HepG2 (cell line): ENCODE data around the gene JTB. TPM values are rescaled to one million over a fixed set of nuclear protein-coding genes. Genes with fewer than 3 reads are reported as not detected.
A peak's percentile ranks its signal among the peaks of the same experiment; 100 is the strongest.

Experiments
- ATAC-seq: fragments of 200-7000 bp; cut with Tn5 transposase; 3 replicates; pipeline ENCODE4 v1.9.1; 2020; ENCODE audit warnings: mild to moderate bottlenecking, moderate library complexity
- BruUV-seq: library from RNA; stranded (reverse); fragments of 400-500 nt; replicated peaks from 2 replicates; lab custom pipeline; 2021; lab: Mats Ljungman, UMichigan
- CTCF ChIA-PET: fragments of 300-600 bp; formaldehyde crosslinking; extraction: SDS; loops from one replicate; lab custom pipeline; 2021; ENCODE audit warnings: low total read pairs, inconsistent platforms, low intra/inter-chr PET ratio; lab: Yijun Ruan, JAX
- POLR2A ChIA-PET: fragments of 350-600 bp; sonication (Branson Sonifier 250); formaldehyde crosslinking; loops from one replicate; lab custom pipeline; 2020; ENCODE audit warnings: antibody characterized with exemption, inconsistent platforms; lab: Yijun Ruan, JAX
- DNase-seq: peaks from one replicate; pipeline ENCODE4 v3.0.0-alpha.2; 2015; ENCODE audit warnings: low spot score
- FAIRE-seq: peaks from 3 replicates; lab custom pipeline; 2011; peaks lifted over from hg19 to GRCh38; lab: Jason Lieb, UNC
- H2AFZ ChIP-seq: one replicate; pipeline ENCODE4 v1.6.1; 2011; ENCODE audit warnings: low read length, inconsistent platforms
- H3K27ac ChIP-seq: fragments of 300-600 bp; 3 replicates; pipeline ENCODE4 v1.8.0; 2011; ENCODE audit warnings: mixed run types, mild to moderate bottlenecking, mixed read lengths, low read length, inconsistent platforms; ENCODE audit not compliant: insufficient read depth; ENCODE audit errors: extremely low read length
- H3K27me3 ChIP-seq, 2 experiments: fragments of 200-600 bp in 1 of 2; 2 replicates in 1 of 2; 3 replicates in 1 of 2; pipeline versions ENCODE4 v1.6.0 to v1.8.0; 2011; ENCODE audit warnings: low read length in 2 of 2, mild to moderate bottlenecking in 2 of 2, moderate library complexity in 2 of 2, inconsistent platforms in 1 of 2; ENCODE audit not compliant: insufficient read depth in 2 of 2, control insufficient read depth in 1 of 2
- H3K36me3 ChIP-seq, 2 experiments: fragments of 200-600 bp in 1 of 2; replicated peaks in 1 of 2; 2 replicates in 1 of 2; 3 replicates in 1 of 2; pipeline versions ENCODE4 v1.5.1 to v1.8.0; 2011; ENCODE audit warnings: low read length in 2 of 2, inconsistent platforms in 1 of 2; ENCODE audit not compliant: insufficient read depth in 2 of 2, control insufficient read depth in 1 of 2
- H3K4me1 ChIP-seq: 2 replicates; pipeline ENCODE4 v1.5.1; 2012; ENCODE audit warnings: low read length, inconsistent platforms; ENCODE audit not compliant: insufficient read depth
- H3K4me2 ChIP-seq: 2 replicates; pipeline ENCODE4 v1.6.0; 2011; ENCODE audit warnings: low read depth, low read length, inconsistent platforms
- H3K4me3 ChIP-seq, 3 experiments: fragments of 200-600 bp in 1 of 3; sonication (generic), shearing (Covaris generic) in 1 of 3; replicated peaks in 1 of 3; 2 replicates each; pipeline ENCODE4 v1.5.1; 2011 to 2016; ENCODE audit warnings: low read length in 3 of 3, inconsistent platforms in 2 of 3, low read depth in 2 of 3, mild to moderate bottlenecking in 2 of 3, control low read depth in 1 of 3, mixed read lengths in 1 of 3; ENCODE audit not compliant: insufficient read depth in 1 of 3
- H3K79me2 ChIP-seq: one replicate; pipeline ENCODE4 v1.6.1; 2011; ENCODE audit warnings: low read length, inconsistent platforms; ENCODE audit not compliant: insufficient read depth
- H3K9ac ChIP-seq: 2 replicates; pipeline ENCODE4 v1.6.0; 2011; ENCODE audit warnings: mild to moderate bottlenecking, low read depth, low read length, inconsistent platforms; ENCODE audit not compliant: insufficient read depth
- H3K9me3 ChIP-seq: 2 replicates; pipeline ENCODE4 v1.5.1; 2012; ENCODE audit warnings: mild to moderate bottlenecking, low read length
- H4K20me1 ChIP-seq: 2 replicates; pipeline ENCODE4 v1.6.0; 2011; ENCODE audit warnings: inconsistent platforms, mild to moderate bottlenecking, low read length, moderate library complexity; ENCODE audit not compliant: insufficient read depth
- CCAR2 ChIP-seq: fragments of 200-400 bp; formaldehyde crosslinking; optimal IDR thresholded peaks from 2 replicates; pipeline ENCODE3; 2018; ENCODE audit warnings: low read depth, mild to moderate bottlenecking, low read length, moderate library complexity
- FOSL2 ChIP-seq: sonication (generic); formaldehyde crosslinking; IDR thresholded peaks from 2 replicates; pipeline ENCODE4 v1.4.0; 2020; ENCODE audit warnings: missing genetic modification reagents
- RAD51 ChIP-seq: fragments of 450-650 bp; IDR thresholded peaks from 2 replicates; pipeline ENCODE4 v1.6.1; 2016; ENCODE audit warnings: borderline replicate concordance
- YEATS2 ChIP-seq: sonication (generic); formaldehyde crosslinking; IDR thresholded peaks from 2 replicates; pipeline ENCODE4 v1.4.0; 2020; ENCODE audit warnings: missing genetic modification reagents, borderline replicate concordance
- ZBTB14 ChIP-seq: sonication (generic); formaldehyde crosslinking; IDR thresholded peaks from 2 replicates; pipeline ENCODE4 v1.4.0; 2020; ENCODE audit warnings: missing genetic modification reagents
- ZBTB42 ChIP-seq: sonication (generic); formaldehyde crosslinking; IDR thresholded peaks from 2 replicates; pipeline ENCODE4 v1.5.0; 2020; ENCODE audit warnings: mild to moderate bottlenecking, missing genetic modification reagents
- ZSCAN12 ChIP-seq: sonication (generic); formaldehyde crosslinking; IDR thresholded peaks from 2 replicates; pipeline ENCODE4 v1.9.0; 2021; ENCODE audit warnings: mild to moderate bottlenecking, missing genetic modification reagents
- WGBS: methylation state at CpG from one replicate; pipeline ENCODE4 v1.1.6; 2017; ENCODE audit warnings: low lambda C conversion rate; 5-methylcytosine and 5-hydroxymethylcytosine counted together
- in situ Hi-C: cut with HindIII; loops from 2 replicates; pipeline ENCODE4 v1.10.0; 2017; ENCODE audit warnings: low pct_unique_long_range_greater_than_20kb; ENCODE audit not compliant: extremely low pct_ligation_motif_present
- intact Hi-C: fragments of 100-400 bp; cut with micrococcal nuclease; formaldehyde crosslinking; loops from one replicate; pipeline ENCODE4 v1.10.0; 2022; ENCODE audit not compliant: unreplicated experiment
- polyA plus RNA-seq, 8 experiments: library from polyadenylated mRNA; depleted of rRNA in 3 of 8; stranded (reverse) in 7 of 8; unstranded in 1 of 8; fragments of >200 nt; fragmentation: Illumina TruSeq in 4 of 8; extraction: Trizol in 4 of 8; gene quantifications; 2 replicates each; pipeline versions ENCODE4 v1.2.1 to v1.2.3, GENCODE V29; 2011 to 2016; ENCODE audit warnings: low read depth in 4 of 8, missing spikeins in 1 of 8, mixed read lengths in 1 of 8; ENCODE audit not compliant: insufficient read depth in 1 of 8
- total RNA-seq, 5 experiments: library from RNA; depleted of rRNA; stranded (reverse); fragments of >200 nt; fragmentation: Illumina TruSeq; extraction: Trizol; gene quantifications; 2 replicates each; pipeline ENCODE4 v1.2.3, GENCODE V29; 2016; ENCODE audit warnings: low read depth in 1 of 5
- TF ChIP-seq, protein P1 (sequence below): sonication (generic); formaldehyde crosslinking; IDR thresholded peaks from 2 replicates; pipeline ENCODE4 v1.4.0; 2020; ENCODE audit warnings: missing genetic modification reagents, borderline replicate concordance

The JTB gene
- total and polyA plus RNA-seq, 2 of the 13 experiments (the other 11 are each of a cell fraction or from before 2014, with no cell fraction given) = 96.7 to 99.2 TPM

DNA sequence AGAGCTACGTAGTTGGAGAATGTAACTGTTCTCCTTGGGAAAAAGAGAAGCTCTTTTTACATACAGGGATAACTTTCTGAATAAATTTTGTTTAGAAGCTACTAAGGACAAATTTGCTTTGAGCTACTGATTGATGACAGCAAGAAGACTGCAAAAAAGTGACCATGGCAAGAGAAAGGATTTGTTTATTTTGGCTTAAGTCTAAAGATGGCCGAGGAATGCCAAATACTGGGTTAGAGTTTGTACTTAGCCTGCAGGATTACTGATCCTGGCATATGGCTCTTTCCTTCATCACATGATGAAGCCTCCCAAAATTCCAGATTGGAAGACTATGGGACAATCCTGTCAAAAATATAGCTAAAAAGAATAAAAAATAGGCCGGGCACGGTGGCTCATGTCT, 41.8 kb upstream of the JTB start:
- Histone ChIP-seq H3K79me2 (no peaks in the 10 kb centered on the region), H2AFZ (no peak overlapping the region), H3K36me3 (no peaks in the 10 kb centered on the region), H3K4me3 (no peak overlapping the region), H3K4me2 (no peak overlapping the region), H4K20me1 (no peaks in the 10 kb centered on the region), H3K4me1 (peaks cover 13% of the 10 kb centered on the region), H3K27me3 (no peaks in the 10 kb centered on the region), H3K27ac (no peak overlapping the region), H3K9ac (no peak overlapping the region), H3K9me3 (no peaks in the 10 kb centered on the region)
- no TSS peak for BruUV-seq
- intact Hi-C loops = no loop called here
- FAIRE-seq (no peak), ATAC-seq (no peak), DNase-seq (no peak)
- in situ Hi-C loops = no loop called here
- CTCF ChIA-PET = no interaction called here
- POLR2A ChIA-PET = interaction anchor here (1.1 kb wide), 1 partner anchor 29 kb away, joined by 3 read pairs; the partner anchor contains the start of gene RPS27
- no peak for TF ChIP-seq ZBTB42 (CRISPR knock-in tag)
- TF ChIP-seq RAD51 = no peak
- no peak for TF ChIP-seq CCAR2
- no peak for TF ChIP-seq ZBTB14 (CRISPR knock-in tag)
- TF ChIP-seq YEATS2 (CRISPR knock-in tag) = no peak
- no peak for TF ChIP-seq ZSCAN12
- 50% methylated on average over 4 of the region's 4 CpGs for WGBS

DNA sequence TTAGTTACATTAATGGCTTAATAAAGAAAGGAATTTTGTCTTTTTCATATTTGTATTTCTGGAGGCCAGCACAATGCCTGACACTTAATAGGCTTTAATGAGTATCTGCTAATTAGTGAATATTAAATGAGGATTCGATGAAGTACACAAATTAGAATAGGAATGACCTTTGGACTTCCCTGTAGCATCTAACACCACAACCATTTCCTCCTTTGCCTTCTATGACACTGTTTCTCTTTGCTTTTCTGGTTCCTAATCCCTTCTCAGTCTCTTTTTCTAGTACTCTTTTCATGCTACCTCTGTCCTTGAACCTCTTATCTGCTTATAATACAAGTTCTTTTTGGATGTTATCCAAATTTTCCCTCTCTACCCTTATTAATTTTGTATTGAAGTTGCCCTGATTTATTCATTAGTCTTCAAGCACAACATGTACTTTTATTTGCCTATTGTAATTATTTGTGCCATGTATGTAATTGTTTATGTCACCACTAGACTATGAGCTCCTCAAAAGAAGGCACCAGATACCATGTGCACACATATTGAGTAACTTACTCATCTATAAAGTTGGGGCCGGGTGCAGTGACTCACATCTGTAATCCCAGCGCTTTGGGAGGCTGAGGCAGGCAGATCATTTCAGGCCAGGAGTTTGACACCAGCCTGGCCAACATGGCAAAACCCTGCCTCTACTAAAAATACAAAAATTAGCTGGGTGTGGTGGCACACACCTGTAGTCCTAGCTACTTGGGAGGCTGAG, 36.9 kb upstream of the JTB start:
- intact Hi-C loops (loop anchor here (1.0 kb wide), 1 partner anchor 10 kb away; no protein-coding TSS in a partner anchor), in situ Hi-C loops (no loop called here)
- H3K4me3 ChIP-seq = no peak overlapping the region
- no peaks in the 10 kb centered on the region for H3K27me3 ChIP-seq
- peak; percentile 44 for TF ChIP-seq FOSL2 (CRISPR knock-in tag)
- TF ChIP-seq, protein P1, sequence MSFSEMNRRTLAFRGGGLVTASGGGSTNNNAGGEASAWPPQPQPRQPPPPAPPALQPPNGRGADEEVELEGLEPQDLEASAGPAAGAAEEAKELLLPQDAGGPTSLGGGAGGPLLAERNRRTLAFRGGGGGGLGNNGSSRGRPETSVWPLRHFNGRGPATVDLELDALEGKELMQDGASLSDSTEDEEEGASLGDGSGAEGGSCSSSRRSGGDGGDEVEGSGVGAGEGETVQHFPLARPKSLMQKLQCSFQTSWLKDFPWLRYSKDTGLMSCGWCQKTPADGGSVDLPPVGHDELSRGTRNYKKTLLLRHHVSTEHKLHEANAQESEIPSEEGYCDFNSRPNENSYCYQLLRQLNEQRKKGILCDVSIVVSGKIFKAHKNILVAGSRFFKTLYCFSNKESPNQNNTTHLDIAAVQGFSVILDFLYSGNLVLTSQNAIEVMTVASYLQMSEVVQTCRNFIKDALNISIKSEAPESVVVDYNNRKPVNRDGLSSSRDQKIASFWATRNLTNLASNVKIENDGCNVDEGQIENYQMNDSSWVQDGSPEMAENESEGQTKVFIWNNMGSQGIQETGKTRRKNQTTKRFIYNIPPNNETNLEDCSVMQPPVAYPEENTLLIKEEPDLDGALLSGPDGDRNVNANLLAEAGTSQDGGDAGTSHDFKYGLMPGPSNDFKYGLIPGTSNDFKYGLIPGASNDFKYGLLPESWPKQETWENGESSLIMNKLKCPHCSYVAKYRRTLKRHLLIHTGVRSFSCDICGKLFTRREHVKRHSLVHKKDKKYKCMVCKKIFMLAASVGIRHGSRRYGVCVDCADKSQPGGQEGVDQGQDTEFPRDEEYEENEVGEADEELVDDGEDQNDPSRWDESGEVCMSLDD (CRISPR knock-in tag) = no peak
- H3K27ac ChIP-seq = no peak overlapping the region
- ChIA-PET CTCF (no interaction called here), POLR2A (no interaction called here)
- H3K9me3 ChIP-seq = no peaks in the 10 kb centered on the region
- FAIRE-seq (no peak), DNase-seq (no peak), ATAC-seq (no peak)
- no peak overlapping the region for H3K4me2 ChIP-seq
- no peak overlapping the region for H3K9ac ChIP-seq
- H3K36me3 ChIP-seq = no peaks in the 10 kb centered on the region
- WGBS = 8% methylated on average over 3 of the region's 3 CpGs
- H3K4me1 ChIP-seq = peaks cover 16% of the 10 kb centered on the region
- H3K79me2 ChIP-seq = no peaks in the 10 kb centered on the region
- H4K20me1 ChIP-seq = no peaks in the 10 kb centered on the region
- no TSS peak for BruUV-seq
- H2AFZ ChIP-seq = no peak overlapping the region
